K562 (cell line): ENCODE data around the gene PDZRN3. TPM values are rescaled to one million over a fixed set of nuclear protein-coding genes. Genes with fewer than 3 reads are reported as not detected.

Experiments used
- ATAC-seq: fragments of 200-7000 bp; cut with Tn5 transposase; 3 replicates; pipeline ENCODE4 v1.9.1; 2020; ENCODE audit warnings: moderate library complexity
- BruUV-seq: library from RNA; stranded (reverse); fragments of 400-500 nt; replicated peaks from 2 replicates; lab custom pipeline; 2021; lab: Mats Ljungman, UMichigan
- CTCF ChIA-PET: fragments of 300-600 bp; formaldehyde crosslinking; extraction: SDS; loops from one replicate; lab custom pipeline; 2021; ENCODE audit warnings: low intra/inter-chr PET ratio; lab: Yijun Ruan, JAX
- POLR2A ChIA-PET: fragments of 300-600, 350-650 bp; sonication (Branson Sonifier 250); formaldehyde crosslinking; extraction: SDS; loops from one replicate; lab custom pipeline; 2021; ENCODE audit warnings: antibody characterized with exemption, inconsistent platforms; lab: Yijun Ruan, JAX
- DNase-seq, 4 experiments: peaks; one replicate each; pipeline versions ENCODE4 v3.0.0 to v3.0.0-alpha.2; 2011 to 2018; ENCODE audit warnings: low spot score in 3 of 4, mixed read lengths in 3 of 4; ENCODE audit errors: extremely low read depth in 1 of 4
- FAIRE-seq: peaks from 2 replicates; lab custom pipeline; 2011; peaks lifted over from hg19 to GRCh38; lab: Jason Lieb, UNC
- H2AFZ ChIP-seq: 2 replicates; pipeline ENCODE4 v1.6.0; 2011; ENCODE audit warnings: low read depth, low read length, control low read depth, inconsistent platforms
- H3K27ac ChIP-seq: fragments of 200-600 bp; 3 replicates; pipeline ENCODE4 v1.8.0; 2011; ENCODE audit warnings: low read depth, mild to moderate bottlenecking, control low read depth, inconsistent platforms, low read length, moderate library complexity, mixed read lengths; ENCODE audit errors: extremely low read depth
- H3K27me3 ChIP-seq, 2 experiments: fragments of 300-600 bp in 1 of 2; 2 replicates in 1 of 2; 3 replicates in 1 of 2; pipeline versions ENCODE4 v1.6.0 to v1.8.0; 2011; ENCODE audit warnings: inconsistent platforms in 2 of 2, low read length in 2 of 2, mild to moderate bottlenecking in 1 of 2, mixed read lengths in 1 of 2, moderate library complexity in 1 of 2; ENCODE audit not compliant: control insufficient read depth in 2 of 2, insufficient read depth in 2 of 2
- H3K36me3 ChIP-seq: fragments of 300-600 bp; 3 replicates; pipeline ENCODE4 v1.8.0; 2011; ENCODE audit warnings: mild to moderate bottlenecking, low read length, inconsistent platforms; ENCODE audit not compliant: control insufficient read depth, insufficient read depth
- H3K4me1 ChIP-seq, 2 experiments: fragments of 200-600 bp in 1 of 2; replicated peaks in 1 of 2; 2 replicates in 1 of 2; 3 replicates in 1 of 2; pipeline versions ENCODE4 v1.5.1 to v1.8.0; 2011; ENCODE audit warnings: inconsistent platforms in 2 of 2, low read length in 2 of 2, mild to moderate bottlenecking in 1 of 2, mixed read lengths in 1 of 2, moderate library complexity in 1 of 2; ENCODE audit not compliant: control insufficient read depth in 2 of 2, insufficient read depth in 2 of 2
- H3K4me2 ChIP-seq: 2 replicates; pipeline ENCODE4 v1.6.1; 2011; ENCODE audit warnings: low read length, control low read depth, inconsistent platforms, mixed read lengths; ENCODE audit not compliant: insufficient read depth
- H3K4me3 ChIP-seq: fragments of 200-600 bp; sonication (generic), shearing (Covaris generic); 2 replicates; pipeline ENCODE4 v1.5.1; 2016; ENCODE audit warnings: control low read depth, inconsistent platforms
- H3K79me2 ChIP-seq: fragments of 200-600 bp; 3 replicates; pipeline ENCODE4 v1.8.0; 2011; ENCODE audit warnings: low read length, inconsistent platforms; ENCODE audit not compliant: control insufficient read depth, insufficient read depth
- H3K9ac ChIP-seq, 2 experiments: 2 replicates each; pipeline versions ENCODE4 v1.6.0 to v1.6.1; 2011; ENCODE audit warnings: low read depth in 2 of 2, low read length in 2 of 2, control low read depth in 1 of 2, inconsistent platforms in 1 of 2, mild to moderate bottlenecking in 1 of 2, mixed read lengths in 1 of 2; ENCODE audit not compliant: insufficient read depth in 1 of 2
- H3K9me1 ChIP-seq: one replicate; pipeline ENCODE4 v1.6.0; 2011; ENCODE audit warnings: inconsistent platforms, mild to moderate bottlenecking, low read length, moderate library complexity; ENCODE audit not compliant: control insufficient read depth, insufficient read depth
- H3K9me3 ChIP-seq: replicated peaks from 2 replicates; pipeline ENCODE4 v1.5.1; 2011; ENCODE audit warnings: low read depth, low read length, inconsistent platforms; ENCODE audit not compliant: control insufficient read depth, insufficient read depth
- H4K20me1 ChIP-seq: replicated peaks from 2 replicates; pipeline ENCODE4 v1.6.1; 2011; ENCODE audit warnings: low read length, inconsistent platforms, mixed read lengths; ENCODE audit not compliant: control insufficient read depth, insufficient read depth
- BACH1 ChIP-seq: fragments of 200-800 bp; sonication (Bioruptor generic); IDR thresholded peaks from 2 replicates; pipeline ENCODE4 v1.6.1; 2016; ENCODE audit warnings: missing genetic modification characterization, missing compliant biosample characterization
- EP400 ChIP-seq: fragments of 450-650 bp; IDR thresholded peaks from 2 replicates; pipeline ENCODE4 v1.6.1; 2017; ENCODE audit warnings: antibody characterized with exemption, mild to moderate bottlenecking, moderate library complexity
- KDM5B ChIP-seq: fragments of 200-600 bp; sonication (generic); IDR thresholded peaks from 2 replicates; pipeline ENCODE4 v1.6.1; 2012; ENCODE audit warnings: low read depth, mild to moderate bottlenecking, moderate library complexity, low read length, control low read depth, inconsistent platforms; ENCODE audit not compliant: insufficient replicate concordance
- MCM2 ChIP-seq: fragments of 450-650 bp; IDR thresholded peaks from 2 replicates; pipeline ENCODE4 v1.6.1; 2017; ENCODE audit warnings: low read depth, mild to moderate bottlenecking
- MXD1 ChIP-seq: fragments of 250-450 bp; sonication (Bioruptor Pico); IDR thresholded peaks from 2 replicates; pipeline ENCODE4 v1.8.0; 2021; ENCODE audit warnings: borderline replicate concordance, mild to moderate bottlenecking, moderate library complexity; ENCODE audit not compliant: poor library complexity, severe bottlenecking
- NCOA6 ChIP-seq: fragments of 450-650 bp; IDR thresholded peaks from 2 replicates; pipeline ENCODE4 v1.6.1; 2017; ENCODE audit warnings: mild to moderate bottlenecking
- NELFE ChIP-seq: IDR thresholded peaks from 2 replicates; pipeline ENCODE4 v1.6.1; 2011; ENCODE audit warnings: mild to moderate bottlenecking; ENCODE audit not compliant: insufficient read depth, insufficient read length
- NFIC ChIP-seq: fragments of 450-650 bp; IDR thresholded peaks from 2 replicates; pipeline ENCODE4 v1.6.1; 2017; ENCODE audit warnings: mild to moderate bottlenecking, inconsistent platforms
- POLR2B ChIP-seq: fragments of 450-650 bp; IDR thresholded peaks from 2 replicates; pipeline ENCODE4 v1.6.1; 2018; ENCODE audit warnings: low read depth; ENCODE audit not compliant: partially characterized antibody
- POLR3G ChIP-seq: IDR thresholded peaks from 2 replicates; pipeline ENCODE4 v1.6.1; 2011; ENCODE audit not compliant: insufficient read length, insufficient replicate concordance; ENCODE audit errors: extremely low read depth
- PTBP1 ChIP-seq: fragments of 200-400 bp; formaldehyde crosslinking; IDR thresholded peaks from 2 replicates; pipeline ENCODE4 v1.6.1; 2017; ENCODE audit warnings: low read depth, low read length
- SRSF1 ChIP-seq: fragments of 200-400 bp; formaldehyde crosslinking; IDR thresholded peaks from 2 replicates; pipeline ENCODE4 v1.6.1; 2017; ENCODE audit warnings: mild to moderate bottlenecking, low read depth, low read length, moderate library complexity
- ZNF431 ChIP-seq: sonication (generic); formaldehyde crosslinking; IDR thresholded peaks from 2 replicates; pipeline ENCODE4 v1.8.0; 2022; ENCODE audit warnings: mild to moderate bottlenecking, missing genetic modification reagents
- ZNF445 ChIP-seq: fragments of 250-450 bp; sonication (Bioruptor Pico); IDR thresholded peaks from 2 replicates; pipeline ENCODE4 v1.4.0; 2020; ENCODE audit warnings: low read depth, mild to moderate bottlenecking, moderate library complexity
- ZNF551 ChIP-seq: fragments of 250-450 bp; sonication (Bioruptor Pico); IDR thresholded peaks from 2 replicates; pipeline ENCODE4 v1.5.0; 2021; ENCODE audit warnings: mild to moderate bottlenecking, moderate library complexity
- WGBS: fragments of 100-300 bp; shearing (Covaris generic); methylation state at CpG from one replicate; pipeline ENCODE4 v1.1.6; 2016; ENCODE audit warnings: low coverage, mixed read lengths; ENCODE audit not compliant: insufficient coverage; ENCODE audit errors: missing lambda C conversion rate; 5-methylcytosine and 5-hydroxymethylcytosine counted together
- in situ Hi-C: fragments of 300-500 bp; cut with MboI; formaldehyde crosslinking; loops from 4 replicates; pipeline ENCODE4 v1.15.0; 2018; ENCODE audit warnings: inconsistent platforms, mixed read lengths
- intact Hi-C: fragments of 100-400 bp; cut with micrococcal nuclease; formaldehyde crosslinking; loops from 2 replicates; pipeline ENCODE4 v1.14.2; 2022
- polyA plus RNA-seq, 8 experiments: library from polyadenylated mRNA; depleted of rRNA in 4 of 8; stranded (reverse) in 5 of 8; unstranded in 3 of 8; fragments of >200 nt; fragmentation: Nextera tagmentation in 2 of 8; fragmentation: Illumina TruSeq in 1 of 8; extraction: Ambion mirVana in 2 of 8; extraction: Trizol in 1 of 8; gene quantifications; 2 replicates each; pipeline versions ENCODE4 v1.2.1 to v1.2.3, GENCODE V29; 2011 to 2014; ENCODE audit warnings: inconsistent platforms in 1 of 8, missing spikeins in 1 of 8
- total RNA-seq, 7 experiments: library from RNA; depleted of rRNA in 6 of 7; stranded (reverse); fragments of >200 nt in 6 of 7; fragmentation: Illumina TruSeq in 2 of 7; extraction: Trizol in 2 of 7; gene quantifications; 2 replicates each; pipeline versions ENCODE4 v1.2.1 to v1.2.3, GENCODE V29; 2011 to 2021; ENCODE audit warnings: low replicate concordance in 1 of 7
- TF ChIP-seq, protein P1 (sequence below): fragments of 200-400 bp; formaldehyde crosslinking; IDR thresholded peaks from 2 replicates; pipeline ENCODE4 v1.6.1; 2017; ENCODE audit warnings: mild to moderate bottlenecking, low read depth, low read length, moderate library complexity

The PDZRN3 gene
- total and polyA plus RNA-seq, 9 of the 15 experiments (the other 6 are each of a cell fraction or from before 2014, with no cell fraction given): 0.16 TPM; not detected in 8

DNA sequence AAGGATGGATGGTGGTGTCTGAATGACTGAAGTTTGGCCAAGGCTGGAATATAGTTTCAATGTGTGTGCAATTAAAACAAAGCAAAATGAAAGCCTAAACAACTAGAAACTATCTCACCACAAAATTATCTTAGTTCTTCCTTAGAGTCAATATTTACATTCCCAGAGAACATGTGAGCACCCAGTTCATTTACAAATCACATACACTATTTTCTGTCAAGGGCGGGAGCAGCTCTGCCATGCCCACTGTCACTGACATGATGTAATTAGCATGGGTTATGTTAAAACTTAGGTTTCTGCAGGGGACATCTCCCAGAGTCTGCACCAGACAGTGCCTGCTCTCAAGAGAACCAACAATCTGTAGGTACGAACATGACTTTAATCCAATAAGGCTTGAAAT lies 65.0 kb downstream of the PDZRN3 start:
- BruUV-seq: no TSS peak

More for the DNA sequence above, 65.0 kb downstream of the PDZRN3 start:
- no peak overlapping the region for H2AFZ ChIP-seq
- in situ Hi-C loops: no loop called here
- H3K9me3 ChIP-seq: no peaks in the 10 kb centered on the region
- WGBS: 4% methylated on average over 2 of the region's 2 CpGs
- no peaks in the 10 kb centered on the region for H3K79me2 ChIP-seq
- H3K4me2 ChIP-seq: no peak overlapping the region
- ChIA-PET POLR2A (no interaction called here), CTCF (no interaction called here)
- no peaks in the 10 kb centered on the region for H3K27me3 ChIP-seq
- H3K9ac ChIP-seq: no peak overlapping the region
- no peaks in the 10 kb centered on the region for H3K9me1 ChIP-seq
- H3K27ac ChIP-seq: no peak overlapping the region
- H3K36me3 ChIP-seq: no peaks in the 10 kb centered on the region
- H3K4me3 ChIP-seq: no peak overlapping the region
- H3K4me1 ChIP-seq: no peaks in the 10 kb centered on the region
- intact Hi-C loops: no loop called here
- no peaks in the 10 kb centered on the region for H4K20me1 ChIP-seq
- no peak for TF ChIP-seq BACH1 (tag)
- TF ChIP-seq, protein P1, sequence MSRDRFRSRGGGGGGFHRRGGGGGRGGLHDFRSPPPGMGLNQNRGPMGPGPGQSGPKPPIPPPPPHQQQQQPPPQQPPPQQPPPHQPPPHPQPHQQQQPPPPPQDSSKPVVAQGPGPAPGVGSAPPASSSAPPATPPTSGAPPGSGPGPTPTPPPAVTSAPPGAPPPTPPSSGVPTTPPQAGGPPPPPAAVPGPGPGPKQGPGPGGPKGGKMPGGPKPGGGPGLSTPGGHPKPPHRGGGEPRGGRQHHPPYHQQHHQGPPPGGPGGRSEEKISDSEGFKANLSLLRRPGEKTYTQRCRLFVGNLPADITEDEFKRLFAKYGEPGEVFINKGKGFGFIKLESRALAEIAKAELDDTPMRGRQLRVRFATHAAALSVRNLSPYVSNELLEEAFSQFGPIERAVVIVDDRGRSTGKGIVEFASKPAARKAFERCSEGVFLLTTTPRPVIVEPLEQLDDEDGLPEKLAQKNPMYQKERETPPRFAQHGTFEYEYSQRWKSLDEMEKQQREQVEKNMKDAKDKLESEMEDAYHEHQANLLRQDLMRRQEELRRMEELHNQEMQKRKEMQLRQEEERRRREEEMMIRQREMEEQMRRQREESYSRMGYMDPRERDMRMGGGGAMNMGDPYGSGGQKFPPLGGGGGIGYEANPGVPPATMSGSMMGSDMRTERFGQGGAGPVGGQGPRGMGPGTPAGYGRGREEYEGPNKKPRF: no peak
- TF ChIP-seq NELFE: no peak
- TF ChIP-seq NFIC: no peak
- no peak for TF ChIP-seq PTBP1
- no peak for TF ChIP-seq ZNF431 (CRISPR knock-in tag)
- no peak for TF ChIP-seq KDM5B
- TF ChIP-seq EP400: no peak
- TF ChIP-seq POLR2B: no peak
- TF ChIP-seq SRSF1: no peak
- TF ChIP-seq MCM2: no peak
- TF ChIP-seq POLR3G: no peak
- TF ChIP-seq NCOA6: no peak
- TF ChIP-seq ZNF445: no peak
- no peak for TF ChIP-seq ZNF551 (CRISPR knock-in tag)
- TF ChIP-seq MXD1 (CRISPR knock-in tag): no peak
- FAIRE-seq: no peak
- no peak for DNase-seq
- no peak for ATAC-seq
